Endothelial cell of umbilical vein (primary cell): Measurements from ENCODE around the gene GALNT13. TPM values are rescaled to one million over a fixed set of nuclear protein-coding genes. Genes with fewer than 3 reads are reported as not detected.

Source experiments
- BruUV-seq: library from RNA; stranded (reverse); fragments of 400-500 nt; replicated peaks from 2 replicates; lab custom pipeline; 2021; lab: Mats Ljungman, UMichigan
- CTCF ChIA-PET: fragments of 300-600, 350-600 bp; sonication (Branson Sonifier 250); formaldehyde crosslinking; loops from one replicate; lab custom pipeline; 2021; ENCODE audit warnings: antibody characterized with exemption, inconsistent platforms; lab: Charles Lee
- POLR2A ChIA-PET: fragments of 300-600, 350-600 bp; sonication (Branson Sonifier 250); formaldehyde crosslinking; loops from one replicate; lab custom pipeline; 2021; ENCODE audit warnings: antibody characterized with exemption, inconsistent platforms; lab: Charles Lee
- DNase-seq: peaks from one replicate; pipeline ENCODE4 v3.0.0-alpha.2; 2011; ENCODE audit warnings: low read depth, low spot score
- FAIRE-seq: peaks from 2 replicates; lab custom pipeline; 2011; peaks lifted over from hg19 to GRCh38; lab: Jason Lieb, UNC
- H2AFZ ChIP-seq: 2 replicates; pipeline ENCODE4 v1.6.0; 2012; ENCODE audit warnings: low read depth, low read length, control low read depth, inconsistent platforms
- H3K27ac ChIP-seq: 2 replicates; pipeline ENCODE4 v1.5.1; 2011; ENCODE audit warnings: low read depth, mild to moderate bottlenecking, control low read depth, low read length, moderate library complexity; ENCODE audit not compliant: insufficient read depth
- H3K27me3 ChIP-seq, 2 experiments: 2 replicates each; pipeline versions ENCODE4 v1.6.0 to v1.6.1; 2011; ENCODE audit warnings: low read length in 2 of 2, mixed read lengths in 1 of 2; ENCODE audit not compliant: control insufficient read depth in 2 of 2, insufficient read depth in 2 of 2
- H3K36me3 ChIP-seq, 2 experiments: 2 replicates in 1 of 2; 3 replicates in 1 of 2; pipeline ENCODE4 v1.5.1; 2011; ENCODE audit warnings: low read length in 2 of 2, mild to moderate bottlenecking in 1 of 2, moderate library complexity in 1 of 2; ENCODE audit not compliant: control insufficient read depth in 2 of 2, insufficient read depth in 2 of 2; ENCODE audit errors: extremely low read depth in 1 of 2
- H3K4me1 ChIP-seq: 3 replicates; pipeline ENCODE4 v1.5.1; 2011; ENCODE audit warnings: mild to moderate bottlenecking, low read length; ENCODE audit not compliant: control insufficient read depth, insufficient read depth; ENCODE audit errors: extremely low read depth
- H3K4me2 ChIP-seq: 2 replicates; pipeline ENCODE4 v1.6.1; 2011; ENCODE audit warnings: low read length, control low read depth, mixed read lengths; ENCODE audit not compliant: insufficient read depth
- H3K4me3 ChIP-seq, 3 experiments: fragments of 200-600 bp in 1 of 3; sonication (generic), shearing (Covaris generic) in 1 of 3; replicated peaks in 1 of 3; 2 replicates each; pipeline ENCODE4 v1.5.1; 2011 to 2016; ENCODE audit warnings: control low read depth in 3 of 3, low read length in 3 of 3, mild to moderate bottlenecking in 2 of 3, inconsistent platforms in 1 of 3, low read depth in 1 of 3, moderate library complexity in 1 of 3; ENCODE audit not compliant: insufficient read depth in 1 of 3
- H3K79me2 ChIP-seq: 2 replicates; pipeline ENCODE4 v1.6.0; 2012; ENCODE audit warnings: low read length, inconsistent platforms; ENCODE audit not compliant: control insufficient read depth, insufficient read depth
- H3K9ac ChIP-seq: replicated peaks from 2 replicates; pipeline ENCODE3; 2011; ENCODE audit warnings: low read length, control low read depth; ENCODE audit not compliant: insufficient read depth; ENCODE audit errors: extremely low read depth
- H3K9me1 ChIP-seq: replicated peaks from 3 replicates; pipeline ENCODE4 v1.6.0; 2011; ENCODE audit warnings: mild to moderate bottlenecking, low read length; ENCODE audit not compliant: control insufficient read depth, insufficient read depth; ENCODE audit errors: extremely low read depth
- H3K9me3 ChIP-seq: replicated peaks from 2 replicates; pipeline ENCODE4 v1.5.1; 2012; ENCODE audit warnings: low read length, inconsistent platforms; ENCODE audit not compliant: control insufficient read depth, insufficient read depth
- H4K20me1 ChIP-seq: replicated peaks from 2 replicates; pipeline ENCODE3; 2011; ENCODE audit warnings: mild to moderate bottlenecking, low read length; ENCODE audit not compliant: control insufficient read depth, insufficient read depth; ENCODE audit errors: extremely low read depth
- EZH2 ChIP-seq: IDR thresholded peaks from 2 replicates; pipeline ENCODE4 v1.6.1; 2012; ENCODE audit warnings: borderline replicate concordance, low read depth, mild to moderate bottlenecking, moderate library complexity, low read length, inconsistent platforms; ENCODE audit not compliant: severe bottlenecking
- FOS ChIP-seq: IDR thresholded peaks from 2 replicates; pipeline ENCODE4 v1.6.1; 2011; ENCODE audit warnings: mild to moderate bottlenecking, low read length, moderate library complexity, borderline replicate concordance; ENCODE audit not compliant: insufficient read depth
- GATA2 ChIP-seq: IDR thresholded peaks from 2 replicates; pipeline ENCODE4 v1.7.0; 2011; ENCODE audit warnings: low read depth, mild to moderate bottlenecking, moderate library complexity, mixed read lengths, low read length; ENCODE audit not compliant: insufficient read length, insufficient read depth
- JUN ChIP-seq: IDR thresholded peaks from 2 replicates; pipeline ENCODE4 v1.6.1; 2011; ENCODE audit warnings: borderline replicate concordance, low read depth; ENCODE audit not compliant: insufficient read length, insufficient read depth
- MAX ChIP-seq: IDR thresholded peaks from 2 replicates; pipeline ENCODE4 v1.6.1; 2011; ENCODE audit not compliant: insufficient read depth, insufficient read length
- MYC ChIP-seq: IDR thresholded peaks from one replicate; pipeline ENCODE4 v1.6.1; 2011; ENCODE audit warnings: mild to moderate bottlenecking, low read depth, low read length
- POLR2A ChIP-seq: IDR thresholded peaks from 2 replicates; pipeline ENCODE4 v1.6.1; 2012; ENCODE audit warnings: low read depth, mild to moderate bottlenecking, control low read depth, low read length
- POLR2AphosphoS5 ChIP-seq: IDR thresholded peaks from 2 replicates; pipeline ENCODE4 v1.6.1; 2012; ENCODE audit warnings: low read depth, mild to moderate bottlenecking, control low read depth, low read length, moderate library complexity; ENCODE audit not compliant: insufficient read depth
- dilution Hi-C: fragments of 300-500 bp; cut with MboI; formaldehyde crosslinking; loops from one replicate; pipeline ENCODE4 v1.15.0; 2019; ENCODE audit warnings: low sequenced_read_pairs; ENCODE audit not compliant: extremely low pct_ligation_motif_present
- intact Hi-C: fragments of 100-400 bp; cut with micrococcal nuclease; formaldehyde crosslinking; loops from one replicate; pipeline ENCODE4 v1.10.0; 2022
- polyA plus RNA-seq, 4 experiments: library from polyadenylated mRNA; depleted of rRNA in 3 of 4; stranded (reverse) in 3 of 4; unstranded in 1 of 4; fragments of >200 nt; gene quantifications; 2 replicates each; pipeline versions ENCODE4 v1.2.1 to v1.2.3, GENCODE V29; 2011 to 2012; ENCODE audit warnings: missing spikeins in 1 of 4
- total RNA-seq: library from RNA; stranded (reverse); gene quantifications from 2 replicates; pipeline ENCODE4 v1.2.3, GENCODE V29; 2021
- TF ChIP-seq, protein P1 (sequence below), 2 donors: IDR thresholded peaks; 1 replicate in 1 of 2; 2 replicates in 1 of 2; pipeline ENCODE4 v1.5.1; 2011; ENCODE audit warnings: low read length in 2 of 2, mild to moderate bottlenecking in 2 of 2, moderate library complexity in 2 of 2, control low read depth in 1 of 2, inconsistent platforms in 1 of 2, low read depth in 1 of 2; ENCODE audit not compliant: insufficient read depth in 1 of 2; ENCODE audit errors: extremely low read depth in 1 of 2

Gene GALNT13
- total and polyA plus RNA-seq, 2 donors (not counting 3 experiments of a cell fraction or from before 2014, with no cell fraction given): 0.06 TPM; not detected in 1

DNA sequence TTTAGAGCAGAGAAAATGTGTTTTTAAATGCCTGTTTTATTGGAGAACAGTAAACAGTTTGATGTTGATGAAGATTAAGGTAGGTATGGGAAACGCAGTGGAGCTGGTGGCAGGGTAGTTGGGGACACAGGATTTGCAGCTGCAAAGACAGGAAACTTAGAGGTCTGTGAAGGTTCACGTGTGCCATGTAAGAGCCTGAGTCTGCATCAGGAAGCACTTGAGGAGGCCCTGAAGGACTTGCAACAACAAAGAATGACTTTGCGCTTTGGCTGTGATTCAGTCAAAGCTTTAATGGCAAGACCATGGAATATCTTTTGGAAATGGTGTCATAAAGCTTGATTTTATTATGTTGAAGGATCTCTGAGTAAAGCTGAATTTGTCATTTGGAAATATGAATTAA is 479.2 kb downstream of the GALNT13 start:
- no TSS peak for BruUV-seq
- DNase-seq (no peak), FAIRE-seq (no peak)
- no peaks in the 10 kb centered on the region for H3K4me1 ChIP-seq
- no peaks in the 10 kb centered on the region for H3K9me3 ChIP-seq
- H3K4me3 ChIP-seq: no peak overlapping the region
- H4K20me1 ChIP-seq: no peaks in the 10 kb centered on the region
- no peaks in the 10 kb centered on the region for H3K9me1 ChIP-seq
- intact Hi-C loops (no loop called here), dilution Hi-C loops (no loop called here)
- ChIA-PET CTCF (no interaction called here), POLR2A (no interaction called here)
- no peak overlapping the region for H2AFZ ChIP-seq
- H3K4me2 ChIP-seq: no peak overlapping the region
- TF ChIP-seq MAX (no peak), JUN (no peak), MYC (no peak), POLR2A (no peak), FOS (no peak), GATA2 (no peak), EZH2 (no peak), POLR2AphosphoS5 (no peak)
- TF ChIP-seq, protein P1, sequence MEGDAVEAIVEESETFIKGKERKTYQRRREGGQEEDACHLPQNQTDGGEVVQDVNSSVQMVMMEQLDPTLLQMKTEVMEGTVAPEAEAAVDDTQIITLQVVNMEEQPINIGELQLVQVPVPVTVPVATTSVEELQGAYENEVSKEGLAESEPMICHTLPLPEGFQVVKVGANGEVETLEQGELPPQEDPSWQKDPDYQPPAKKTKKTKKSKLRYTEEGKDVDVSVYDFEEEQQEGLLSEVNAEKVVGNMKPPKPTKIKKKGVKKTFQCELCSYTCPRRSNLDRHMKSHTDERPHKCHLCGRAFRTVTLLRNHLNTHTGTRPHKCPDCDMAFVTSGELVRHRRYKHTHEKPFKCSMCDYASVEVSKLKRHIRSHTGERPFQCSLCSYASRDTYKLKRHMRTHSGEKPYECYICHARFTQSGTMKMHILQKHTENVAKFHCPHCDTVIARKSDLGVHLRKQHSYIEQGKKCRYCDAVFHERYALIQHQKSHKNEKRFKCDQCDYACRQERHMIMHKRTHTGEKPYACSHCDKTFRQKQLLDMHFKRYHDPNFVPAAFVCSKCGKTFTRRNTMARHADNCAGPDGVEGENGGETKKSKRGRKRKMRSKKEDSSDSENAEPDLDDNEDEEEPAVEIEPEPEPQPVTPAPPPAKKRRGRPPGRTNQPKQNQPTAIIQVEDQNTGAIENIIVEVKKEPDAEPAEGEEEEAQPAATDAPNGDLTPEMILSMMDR (IDR thresholded peaks at IDR 0.05; ENCODE audit: extremely low read depth in 1 of 2, insufficient read depth in 1 of 2, low read depth in 1 of 2, low read length in 2 of 2): no peak
- no peaks in the 10 kb centered on the region for H3K27me3 ChIP-seq
- H3K36me3 ChIP-seq: no peaks in the 10 kb centered on the region
- no peak overlapping the region for H3K9ac ChIP-seq
- H3K79me2 ChIP-seq: no peaks in the 10 kb centered on the region
- no peak overlapping the region for H3K27ac ChIP-seq
